Activated gamma-delta T cell treated with anti-CD3 and anti-CD28 coated beads, Interleukin-2, amount 50 U/mL, for 16 hours (primary cell): ENCODE results near the gene KCNV2.
"Not testable (repeated sequence)": the region's sequence is repeated elsewhere in the genome, so short reads cannot be mapped to it uniquely, and the experiment has no call there.

ENCODE experiments used
- DNase-seq: peaks from one replicate; pipeline ENCODE4 v3.0.0-alpha.2; 2020; ENCODE audit warnings: low read depth

The KCNV2 gene

DNA sequence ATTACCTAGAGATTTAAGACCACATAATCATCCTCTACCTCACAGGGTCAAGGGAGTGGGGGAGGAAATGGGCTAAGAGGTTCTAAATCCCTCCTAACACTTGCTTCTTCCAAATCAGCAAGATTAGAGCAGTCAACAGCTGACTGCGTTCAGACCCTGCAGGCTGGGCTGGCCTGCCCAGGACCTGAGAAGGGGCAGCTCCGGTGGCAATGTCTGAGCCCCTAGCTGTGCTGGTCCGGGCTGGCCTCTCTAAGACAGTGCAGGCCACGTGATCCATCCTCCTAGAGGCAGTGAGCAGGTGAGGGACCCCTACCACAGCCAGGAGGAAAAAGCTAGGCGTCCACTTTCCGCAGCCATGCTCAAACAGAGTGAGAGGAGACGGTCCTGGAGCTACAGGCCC lies at the start of gene KCNV2:
TSS of gene KCNV2 (plus strand) at position 126 of the 400 bp plus-strand sequence. CDS start at position 356, 230 bp downstream.
- no peak for DNase-seq

DNA sequence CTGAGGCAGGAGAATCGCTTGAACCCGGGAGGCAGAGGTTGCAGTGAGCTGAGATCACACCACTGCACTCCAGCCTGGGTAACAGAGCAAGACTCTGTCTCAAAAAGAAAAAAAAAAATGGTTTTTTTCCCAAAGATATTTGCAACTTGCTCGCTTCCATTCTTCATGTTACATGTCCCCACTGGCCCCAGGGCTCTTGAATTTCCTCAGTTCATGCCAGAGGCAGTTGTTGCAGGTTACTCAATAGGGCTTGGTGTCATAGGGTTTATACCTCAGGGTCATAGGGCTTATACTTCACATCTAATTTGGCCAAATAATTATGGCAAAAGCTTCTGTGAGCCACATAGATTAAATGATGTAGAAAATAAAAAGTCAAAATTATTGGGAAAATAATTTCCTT lies 44.1 kb upstream of the KCNV2 start:
- no peak for DNase-seq

DNA sequence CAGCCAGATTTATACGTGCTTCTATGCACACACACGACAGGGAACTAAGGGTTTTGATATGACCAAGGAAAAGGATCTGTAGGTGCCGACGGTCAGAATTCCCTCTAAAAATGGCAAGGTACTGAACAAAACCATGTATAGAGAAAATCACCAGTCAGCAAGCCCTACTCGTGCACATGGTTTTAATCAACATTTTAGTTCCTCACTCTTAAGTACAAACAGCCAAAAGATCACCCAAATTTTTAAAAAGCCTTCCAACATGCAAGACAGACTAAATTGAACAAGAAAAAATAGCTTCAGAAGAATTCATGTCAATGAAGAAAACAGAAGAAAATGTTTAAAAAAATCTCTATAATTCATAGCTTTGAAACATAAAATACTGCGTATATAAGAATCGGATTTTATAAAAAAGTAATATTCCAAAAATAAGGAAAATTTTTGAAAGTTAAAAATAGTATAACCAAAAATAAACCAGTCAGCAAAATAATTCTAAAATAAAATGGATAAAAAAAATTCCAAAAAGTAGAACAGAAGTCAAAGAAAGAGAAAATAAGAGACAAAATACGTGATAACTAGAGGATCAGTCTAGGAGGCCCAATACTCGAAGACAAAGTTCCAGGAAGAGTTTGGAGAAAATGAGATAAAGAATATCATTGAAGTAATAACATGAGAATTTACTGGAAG lies 43.0 kb upstream of the KCNV2 start:
- no peak for DNase-seq

DNA sequence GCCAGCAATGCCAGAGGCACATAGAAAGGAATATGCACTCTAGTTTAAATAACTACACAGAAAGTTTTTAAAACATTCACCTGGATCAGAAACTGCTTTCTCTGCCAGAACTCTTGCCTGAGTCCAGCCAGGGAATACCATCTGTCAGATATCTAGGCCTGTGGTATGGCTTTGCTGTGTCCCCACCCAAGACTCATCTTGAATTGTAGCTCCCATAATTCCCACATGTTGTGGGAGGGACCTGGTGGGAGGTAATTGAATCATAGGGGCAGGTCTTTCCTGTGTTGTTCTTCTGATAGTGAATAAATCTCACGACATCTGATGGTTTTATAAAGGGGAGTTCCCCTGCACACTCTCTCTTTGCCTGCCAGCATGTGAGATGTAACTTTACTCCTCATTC lies 41.5 kb upstream of the KCNV2 start:
- DNase-seq: no peak

DNA sequence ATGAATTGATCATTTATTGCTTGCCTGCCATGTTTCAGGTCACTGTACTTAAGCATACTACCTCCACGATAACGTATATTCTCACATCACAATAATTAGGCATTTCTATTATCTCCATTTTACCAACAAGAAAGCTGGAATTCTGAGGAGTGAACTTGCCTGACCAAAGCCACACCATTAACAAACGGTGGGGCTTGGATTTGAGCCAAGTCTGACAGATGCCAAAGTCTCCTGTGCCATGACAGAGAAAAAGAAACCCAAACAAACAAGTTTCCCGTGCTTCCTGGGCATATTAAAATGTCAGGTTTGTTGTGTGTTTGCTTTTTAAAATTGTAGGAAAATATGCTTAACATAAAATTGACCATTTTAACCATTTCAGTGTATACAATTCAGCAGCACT lies 40.8 kb upstream of the KCNV2 start:
- DNase-seq: no peak

DNA sequence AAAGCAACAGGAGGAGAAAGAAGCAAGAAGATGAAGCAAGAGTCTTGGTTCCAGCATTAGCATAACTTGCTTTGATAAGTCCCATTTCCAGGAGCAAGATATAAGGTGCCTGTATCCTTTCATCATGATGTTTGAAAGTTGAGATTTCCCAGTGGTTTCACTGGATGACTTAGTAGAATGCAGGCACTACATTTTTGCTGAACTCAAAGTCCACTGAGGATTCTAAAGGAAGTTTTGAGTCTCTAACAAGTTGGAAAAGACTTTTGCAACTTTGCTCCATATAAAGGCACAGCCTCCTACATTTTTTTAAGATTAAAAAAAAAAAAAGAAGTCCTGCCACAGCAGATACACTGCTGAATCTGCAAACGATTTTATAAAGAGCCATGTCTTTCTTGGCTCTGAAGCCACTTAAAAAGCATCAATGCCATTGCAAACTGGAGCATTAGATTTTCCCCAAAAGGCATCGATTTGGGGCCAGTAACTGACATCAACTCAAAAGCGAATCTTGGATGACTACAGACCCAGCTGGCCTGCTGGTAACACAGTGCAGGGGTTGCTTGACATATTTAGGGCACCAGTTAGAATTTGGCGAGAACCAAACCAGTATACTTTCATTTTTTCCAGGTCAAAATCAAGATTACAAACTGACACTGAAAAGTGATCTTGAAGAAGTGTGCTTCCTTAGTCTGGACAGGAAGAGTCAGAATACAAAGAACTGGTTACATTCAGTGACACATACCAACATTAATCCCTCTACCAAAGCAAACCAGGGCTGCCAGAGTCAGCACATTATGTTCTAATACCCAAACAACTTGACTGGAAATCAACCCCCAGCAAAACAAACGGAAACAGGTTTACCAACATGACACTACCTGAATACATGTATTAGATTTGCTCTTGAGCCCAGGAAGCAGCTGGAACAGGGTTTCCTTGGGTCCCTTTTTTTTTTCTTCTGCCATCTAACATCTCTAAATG lies 39.1 kb upstream of the KCNV2 start:
- no peak for DNase-seq

DNA sequence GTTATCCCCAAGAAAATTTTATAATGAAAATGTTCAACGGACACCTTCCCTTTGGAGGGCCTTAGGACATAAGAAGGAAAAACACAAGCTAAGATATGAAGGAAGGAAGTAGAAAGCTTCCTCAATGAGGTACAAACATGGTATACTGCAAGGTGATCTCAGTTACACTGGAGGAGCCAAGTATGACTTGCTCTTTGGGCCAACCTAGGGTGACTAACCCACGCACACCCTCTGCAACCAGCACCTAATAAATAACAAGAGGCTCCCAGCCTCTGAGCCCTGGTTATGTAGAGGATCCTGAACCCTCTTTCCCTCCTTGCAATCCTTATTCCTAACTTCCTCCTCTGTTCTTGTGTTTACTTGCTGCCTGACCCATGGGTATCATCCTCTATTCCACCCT lies 38.3 kb upstream of the KCNV2 start:
- no peak for DNase-seq

DNA sequence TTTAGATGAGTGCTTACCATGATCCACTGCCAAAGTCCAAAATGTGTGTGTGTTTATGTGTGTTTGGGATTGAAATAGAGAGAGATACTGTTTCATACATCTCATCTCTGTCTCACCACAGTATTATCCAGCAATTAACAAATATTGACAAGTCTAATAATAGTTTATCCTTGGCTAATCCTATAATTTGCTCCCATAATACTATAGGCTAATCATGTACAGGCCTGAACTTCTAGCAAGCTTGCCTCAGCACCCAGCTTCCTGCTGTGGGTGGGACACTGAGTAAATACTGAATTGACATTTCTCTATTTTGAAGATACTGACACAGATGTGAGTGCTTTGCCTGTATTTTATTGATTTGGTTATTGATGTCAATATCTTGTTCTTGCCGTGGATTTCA lies 35.3 kb upstream of the KCNV2 start:
- no peak for DNase-seq

DNA sequence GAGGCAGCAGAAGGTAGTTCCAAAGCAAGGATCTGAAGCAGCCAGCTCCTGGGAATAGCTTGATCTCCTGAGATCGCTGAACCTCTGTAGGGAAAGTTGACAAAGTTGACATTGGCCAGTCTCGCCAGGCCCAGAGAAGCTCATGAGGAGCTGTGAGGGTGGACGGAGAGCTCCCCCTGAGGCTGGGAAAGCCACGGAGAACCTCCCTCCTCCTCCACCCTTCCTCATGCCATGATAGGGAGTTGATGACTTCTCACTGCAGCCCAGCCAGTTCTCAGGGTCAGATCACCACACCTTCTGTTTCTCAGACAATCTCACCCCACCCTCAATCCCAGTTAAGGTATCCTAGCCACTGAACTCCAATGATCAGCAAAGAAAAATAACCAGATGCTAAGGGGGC lies 30.4 kb upstream of the KCNV2 start:
- DNase-seq: no peak

DNA sequence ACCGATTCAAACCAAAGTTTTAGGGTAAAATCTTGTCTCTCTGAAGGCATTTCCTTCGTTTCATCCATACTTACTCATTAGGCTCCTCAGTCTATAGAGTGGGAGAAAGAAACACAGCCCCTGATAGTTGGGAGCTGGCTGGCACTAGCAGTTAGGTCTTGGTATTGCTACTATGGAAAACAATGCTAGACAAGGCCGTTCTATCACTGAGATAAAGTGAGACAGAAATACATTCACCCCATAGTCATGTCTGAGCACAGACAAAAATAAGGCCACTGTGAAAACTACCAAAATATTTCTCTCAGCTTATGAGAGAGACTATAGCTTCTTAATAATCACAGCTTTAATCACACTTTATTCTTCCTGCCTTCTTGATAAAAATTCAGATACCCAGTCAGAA lies 28.7 kb upstream of the KCNV2 start:
- no peak for DNase-seq

DNA sequence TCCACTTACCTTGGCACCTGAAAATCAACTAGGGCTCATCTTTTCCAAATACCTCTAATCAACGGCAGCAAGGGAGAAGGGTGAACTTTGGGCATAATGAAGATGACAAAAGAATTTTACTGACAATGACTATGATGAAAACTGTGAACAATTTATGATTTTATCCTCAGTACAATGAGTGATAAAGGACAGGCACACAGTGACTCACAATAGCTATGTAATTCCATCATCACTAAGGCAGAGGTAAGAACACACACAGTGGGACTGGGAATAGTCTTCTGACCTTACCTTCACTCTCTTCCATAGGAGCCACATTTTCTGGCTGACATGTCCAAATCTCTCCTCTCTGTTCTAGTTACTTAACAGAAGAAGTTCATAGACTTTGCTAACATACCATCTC lies 26.1 kb upstream of the KCNV2 start:
- no peak for DNase-seq

DNA sequence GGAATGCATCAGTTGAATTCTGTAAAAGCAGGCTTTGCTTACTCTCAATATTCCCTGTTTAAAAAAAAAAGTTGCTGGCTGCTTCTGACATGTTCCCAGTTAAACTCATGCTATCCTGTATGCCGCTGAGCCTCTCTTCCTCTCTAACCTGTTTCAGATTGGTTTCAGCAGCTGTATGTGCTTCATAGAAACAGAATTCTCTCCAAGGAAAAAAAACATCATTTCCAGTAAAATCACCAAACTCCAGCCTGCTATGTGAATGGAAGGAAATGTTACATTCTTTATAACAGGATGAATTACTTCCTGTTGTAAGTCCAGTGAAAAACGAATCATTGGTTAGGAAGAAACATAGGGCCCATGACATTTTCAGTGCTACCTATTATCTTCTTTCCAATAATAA lies 25.7 kb upstream of the KCNV2 start:
- DNase-seq: no peak

DNA sequence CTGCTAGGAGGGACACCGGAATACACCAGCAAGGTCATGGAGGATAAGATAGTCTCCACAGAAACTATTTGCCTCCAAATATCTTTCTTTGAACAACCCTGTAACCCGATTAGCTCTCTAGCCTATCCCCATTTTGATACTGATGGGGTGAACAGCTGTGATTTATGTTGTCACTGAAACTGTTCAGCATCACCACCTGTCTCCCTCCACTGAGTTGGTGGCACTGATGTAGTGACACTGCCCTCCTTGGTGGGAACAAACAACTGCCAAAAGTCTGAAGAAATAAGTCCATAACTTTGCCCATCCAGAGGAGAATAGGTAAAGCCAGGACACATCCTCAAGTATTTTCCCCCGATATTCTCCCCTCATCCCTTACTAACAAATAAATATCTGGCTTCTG lies 24.3 kb upstream of the KCNV2 start:
- DNase-seq: no peak

DNA sequence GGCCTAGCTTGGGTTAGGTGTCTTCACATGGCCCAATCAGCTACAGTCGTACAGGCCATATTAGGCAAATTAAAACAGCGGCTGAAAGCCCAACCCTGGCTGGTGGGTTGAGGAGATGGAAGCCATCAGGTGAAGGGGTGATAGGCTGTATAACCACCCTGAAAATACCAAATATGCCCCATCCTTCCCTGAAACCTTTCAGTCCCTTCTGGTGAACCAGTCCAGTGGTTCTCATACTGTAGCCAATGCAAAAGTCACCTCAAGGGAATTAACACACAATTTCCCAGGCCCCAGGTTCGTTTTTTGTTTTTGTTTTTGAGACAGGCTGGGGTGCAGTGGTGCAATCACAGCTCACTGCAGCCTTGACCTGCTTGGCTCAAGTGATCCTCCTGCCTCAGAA lies 19.8 kb upstream of the KCNV2 start:
- DNase-seq: no peak

DNA sequence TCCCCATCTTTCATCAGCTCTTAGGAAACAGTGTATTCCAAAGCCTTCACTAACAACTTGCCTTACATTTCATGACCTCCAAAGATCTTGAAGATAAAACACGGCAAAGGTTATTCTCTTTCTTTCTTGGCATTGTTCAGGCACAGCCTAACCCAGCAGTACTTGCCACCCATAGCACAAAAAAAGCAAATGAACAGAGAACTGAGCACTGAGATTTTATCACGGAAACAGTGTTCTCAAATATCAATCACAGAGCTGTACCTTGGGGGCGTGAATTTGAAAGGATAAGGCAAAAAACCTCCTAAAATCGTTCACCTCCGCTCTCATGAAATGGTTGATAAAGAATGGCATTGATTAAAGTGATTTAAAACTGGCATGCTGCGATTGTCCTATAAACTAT lies 16.9 kb upstream of the KCNV2 start:
- DNase-seq: no peak

DNA sequence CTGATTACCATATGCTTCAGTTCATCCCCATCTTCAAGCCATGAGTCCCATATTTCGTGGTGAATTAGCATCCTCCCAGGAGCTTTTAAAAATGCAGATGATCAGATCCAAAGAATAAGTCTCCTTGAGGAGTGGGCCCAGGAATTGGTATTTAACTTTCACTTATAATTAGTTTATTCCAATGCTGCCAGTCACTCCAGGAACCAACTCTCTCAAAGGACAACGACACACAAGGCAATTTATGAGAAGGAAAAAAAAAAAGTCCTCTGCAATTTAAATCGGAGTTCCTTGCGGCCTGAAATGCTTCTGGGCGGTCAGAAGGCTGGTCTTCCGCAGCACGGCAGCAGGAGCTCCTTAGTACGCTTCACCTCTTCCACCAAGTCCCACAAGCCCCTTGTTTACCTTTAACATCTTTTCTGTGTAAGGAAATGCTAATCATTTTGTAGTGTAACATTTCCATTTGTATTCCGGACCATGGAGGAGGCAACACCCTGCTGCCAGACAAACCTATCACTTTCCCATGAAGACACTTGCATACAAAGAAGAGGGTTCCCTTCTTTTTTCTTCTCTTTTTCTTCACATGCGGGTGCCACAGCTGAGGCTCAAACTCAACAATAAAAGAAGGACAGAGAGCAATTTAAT lies 16.3 kb upstream of the KCNV2 start:
- DNase-seq: no peak

DNA sequence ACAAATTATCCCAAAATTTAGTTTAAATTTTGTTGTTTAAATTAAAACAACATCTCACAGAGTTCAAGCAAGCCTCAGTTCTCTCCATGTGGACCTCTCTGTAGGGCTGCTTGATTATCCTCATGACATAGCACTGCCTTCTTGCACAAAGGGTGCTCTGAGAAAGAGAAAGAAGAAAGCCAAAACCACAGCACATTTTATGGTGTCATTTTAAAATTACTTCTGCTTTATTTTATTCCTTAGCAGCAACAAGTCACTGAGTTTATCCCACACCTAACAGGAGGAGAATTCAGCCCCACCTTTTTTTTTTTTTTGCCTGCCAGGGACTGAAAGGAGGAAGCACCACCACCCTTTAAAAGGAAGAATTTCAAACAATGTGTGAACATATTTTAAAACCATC lies 12.8 kb upstream of the KCNV2 start:
- no peak for DNase-seq

DNA sequence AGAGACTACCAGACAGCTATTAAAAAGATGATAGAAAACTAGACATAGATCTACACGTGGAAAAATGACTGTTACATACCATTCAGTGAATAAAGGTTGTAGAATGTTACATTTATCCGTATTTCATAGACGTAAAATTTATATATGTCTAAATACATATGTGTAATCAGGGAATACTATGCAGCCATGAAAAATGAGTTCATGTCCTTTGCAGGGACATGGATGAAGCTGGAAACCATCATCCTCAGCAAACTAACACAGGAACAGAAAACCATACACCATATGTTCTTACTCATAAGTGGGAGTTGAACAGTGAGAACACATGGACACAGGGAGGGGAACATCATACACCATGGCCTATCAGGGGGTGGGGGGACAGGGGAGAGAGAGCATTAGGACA lies 10.1 kb upstream of the KCNV2 start:
- not testable (repeated sequence) for DNase-seq

DNA sequence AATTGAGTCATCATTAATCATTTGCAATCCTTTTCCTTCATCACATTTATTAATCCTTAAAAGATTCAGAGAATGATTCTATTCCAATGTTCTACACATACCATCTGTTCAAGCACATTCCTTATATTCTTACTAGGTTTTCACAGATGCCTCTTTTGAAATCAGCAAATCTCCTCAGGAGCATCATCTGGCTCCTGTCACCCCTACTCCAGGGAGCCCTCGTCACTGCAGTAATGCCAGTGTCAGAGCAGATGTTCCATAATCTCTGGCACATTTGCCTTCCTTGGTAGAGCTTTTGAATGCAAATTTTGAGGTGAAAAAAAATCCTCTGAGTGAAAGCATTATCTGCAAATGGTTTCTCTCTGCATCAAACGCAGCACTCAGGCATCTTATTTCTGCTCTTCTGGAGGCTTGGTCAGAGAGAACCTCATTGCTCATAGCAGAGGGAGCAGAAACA lies 7.6 kb upstream of the KCNV2 start:
- no peak for DNase-seq

DNA sequence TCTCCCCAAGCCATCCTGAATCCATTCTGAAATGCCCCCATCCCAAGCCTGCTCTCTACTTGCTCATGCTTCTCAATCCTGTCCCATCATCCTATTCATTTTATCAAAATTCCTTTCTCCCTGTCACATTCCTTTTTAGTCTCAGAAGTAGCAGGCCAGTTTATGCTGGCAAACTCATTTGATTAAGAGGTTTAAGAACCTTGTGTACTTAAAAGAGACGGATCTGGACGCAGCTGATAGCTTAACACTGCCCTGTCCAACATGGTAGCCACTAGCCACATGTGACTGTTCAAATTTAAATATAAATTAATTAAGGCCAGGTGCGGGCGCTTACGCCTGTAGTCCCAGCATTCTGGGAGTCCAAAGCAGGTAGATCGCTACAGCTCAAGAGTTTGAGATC lies 5.6 kb upstream of the KCNV2 start:
- DNase-seq: no peak

DNA sequence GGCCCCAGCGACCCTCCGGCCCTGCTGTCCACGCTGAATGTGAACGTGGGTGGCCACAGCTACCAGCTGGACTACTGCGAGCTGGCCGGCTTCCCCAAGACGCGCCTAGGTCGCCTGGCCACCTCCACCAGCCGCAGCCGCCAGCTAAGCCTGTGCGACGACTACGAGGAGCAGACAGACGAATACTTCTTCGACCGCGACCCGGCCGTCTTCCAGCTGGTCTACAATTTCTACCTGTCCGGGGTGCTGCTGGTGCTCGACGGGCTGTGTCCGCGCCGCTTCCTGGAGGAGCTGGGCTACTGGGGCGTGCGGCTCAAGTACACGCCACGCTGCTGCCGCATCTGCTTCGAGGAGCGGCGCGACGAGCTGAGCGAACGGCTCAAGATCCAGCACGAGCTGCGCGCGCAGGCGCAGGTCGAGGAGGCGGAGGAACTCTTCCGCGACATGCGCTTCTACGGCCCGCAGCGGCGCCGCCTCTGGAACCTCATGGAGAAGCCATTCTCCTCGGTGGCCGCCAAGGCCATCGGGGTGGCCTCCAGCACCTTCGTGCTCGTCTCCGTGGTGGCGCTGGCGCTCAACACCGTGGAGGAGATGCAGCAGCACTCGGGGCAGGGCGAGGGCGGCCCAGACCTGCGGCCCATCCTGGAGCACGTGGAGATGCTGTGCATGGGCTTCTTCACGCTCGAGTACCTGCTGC lies 839 bp downstream of the KCNV2 start:
- DNase-seq: no peak

DNA sequence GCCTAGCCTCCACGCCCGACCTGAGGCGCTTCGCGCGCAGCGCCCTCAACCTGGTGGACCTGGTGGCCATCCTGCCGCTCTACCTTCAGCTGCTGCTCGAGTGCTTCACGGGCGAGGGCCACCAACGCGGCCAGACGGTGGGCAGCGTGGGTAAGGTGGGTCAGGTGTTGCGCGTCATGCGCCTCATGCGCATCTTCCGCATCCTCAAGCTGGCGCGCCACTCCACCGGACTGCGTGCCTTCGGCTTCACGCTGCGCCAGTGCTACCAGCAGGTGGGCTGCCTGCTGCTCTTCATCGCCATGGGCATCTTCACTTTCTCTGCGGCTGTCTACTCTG lies 1.4 kb downstream of the KCNV2 start:
- no peak for DNase-seq
